ENCODE measurements around the gene SHISA5.
A peak's percentile ranks its signal among the peaks of the same experiment; 100 is the strongest.
"Not testable (repeated sequence)": the region's sequence is repeated elsewhere in the genome, so short reads cannot be mapped to it uniquely, and the experiment has no call there.

Gene SHISA5

GRCh38 chr3:48475188-48475587 is 28.8 kb downstream of the SHISA5 start:
- DNase-seq: no peak

DNA sequence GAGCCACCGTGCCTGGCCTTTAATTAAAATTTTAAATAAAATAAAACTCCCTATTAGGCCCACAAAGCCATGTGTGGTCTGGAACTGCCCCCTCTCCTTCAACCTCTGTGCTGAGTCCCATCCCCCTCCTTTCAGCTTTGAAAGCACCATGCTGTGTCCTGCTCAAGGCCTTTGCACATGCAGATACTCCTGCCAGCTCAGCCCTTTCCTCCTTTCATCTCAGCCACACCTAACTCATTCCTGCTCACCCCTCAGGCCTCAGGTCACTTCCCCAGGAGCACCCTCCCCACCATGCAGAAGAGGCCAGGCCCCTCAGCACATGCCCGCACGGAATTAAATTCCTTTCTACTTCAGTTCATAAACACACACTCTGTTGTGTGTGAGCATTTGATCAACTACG is 29.4 kb downstream of the SHISA5 start:
- no peak for DNase-seq

- DNase-seq: not testable (repeated sequence)
Measured at GRCh38 chr3:48474031-48474430, 29.9 kb downstream of the SHISA5 start.

GRCh38 chr3:48473617-48473952 is 30.4 kb downstream of the SHISA5 start:
- DNase-seq: no peak

- peak; percentile 76 for DNase-seq
Measured at GRCh38 chr3:48472923-48473616, 30.9 kb downstream of the SHISA5 start.

DNA sequence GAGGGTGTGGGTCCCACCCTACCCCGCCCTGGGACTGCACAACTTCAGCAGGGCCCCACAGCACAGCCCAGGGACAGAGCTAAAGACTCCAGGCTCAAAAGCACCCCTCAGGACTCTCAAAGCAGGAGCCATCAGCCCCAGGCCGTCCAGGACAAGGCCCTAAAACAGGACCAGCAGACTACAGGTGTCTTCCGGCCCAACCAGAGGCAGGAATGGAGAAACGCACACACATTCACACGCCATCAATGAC is 31.4 kb downstream of the SHISA5 start:
- DNase-seq: no peak

DNA sequence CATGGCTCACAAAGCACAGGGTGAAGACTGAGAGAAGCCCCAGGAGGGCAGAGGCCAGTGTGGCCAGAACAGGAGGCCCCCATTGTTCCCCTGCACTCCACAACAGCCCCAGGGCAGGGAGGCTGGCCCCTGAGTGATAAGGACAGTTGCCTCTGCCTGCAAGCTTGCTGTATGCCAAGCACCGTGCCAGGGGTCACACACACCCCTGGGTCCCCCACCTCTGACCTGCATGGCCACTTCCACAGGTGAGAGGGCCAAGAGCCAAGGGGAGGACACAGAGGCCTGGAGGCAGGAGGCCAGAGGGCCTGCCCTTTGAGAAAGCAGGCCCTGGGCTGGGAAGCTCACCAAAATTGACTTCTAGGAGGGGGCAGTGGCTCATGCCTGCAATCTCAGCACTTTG is 33.7 kb downstream of the SHISA5 start:
- DNase-seq: no peak

DNA sequence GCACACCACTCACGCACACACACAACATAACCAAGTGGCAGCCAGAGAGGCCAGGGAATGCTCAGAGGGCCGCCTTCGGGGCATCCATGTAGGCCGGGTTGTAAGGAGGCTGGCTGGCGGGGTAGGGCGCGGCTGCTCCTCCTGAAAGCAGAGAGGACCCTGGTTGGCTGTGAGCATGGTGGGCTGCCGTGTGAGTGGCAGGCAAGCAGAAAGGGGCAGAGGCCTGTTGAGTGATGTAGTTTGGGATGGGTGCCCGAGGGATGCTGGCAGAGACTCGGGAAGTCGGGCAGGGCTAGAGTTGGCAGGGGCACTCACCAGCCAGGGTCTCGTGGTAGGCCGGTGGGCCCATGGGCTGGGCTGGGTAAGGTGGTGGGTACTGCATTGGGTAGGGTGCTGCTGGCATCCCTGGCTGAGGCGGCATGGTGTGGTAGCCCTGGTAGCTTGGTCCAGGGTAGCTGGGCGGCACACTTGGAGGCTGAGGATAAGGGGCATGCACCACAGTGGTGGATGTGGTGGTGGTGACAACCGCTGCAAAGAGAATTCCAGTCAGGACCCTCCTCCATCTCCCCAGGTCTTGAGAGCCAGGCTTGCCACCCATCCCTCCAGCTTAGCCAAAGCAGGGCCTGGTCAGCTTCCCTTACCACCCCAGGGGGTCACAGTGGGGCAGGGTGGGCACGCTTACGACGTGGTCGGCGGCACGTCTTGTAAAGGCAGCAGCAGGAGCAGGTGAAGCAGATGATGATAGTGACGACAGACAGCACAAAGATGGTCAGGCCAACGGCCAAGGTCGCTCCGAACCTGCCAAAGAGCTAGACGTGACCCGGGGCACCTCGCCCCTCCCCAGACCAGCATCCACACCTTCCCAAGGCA is 34.7 kb downstream of the SHISA5 start:
- DNase-seq: no peak

- no peak for DNase-seq
Measured at GRCh38 chr3:48468329-48468731, 35.6 kb downstream of the SHISA5 start.

- DNase-seq: no peak
Measured at GRCh38 chr3:48467473-48468267, 36.3 kb downstream of the SHISA5 start.

DNA sequence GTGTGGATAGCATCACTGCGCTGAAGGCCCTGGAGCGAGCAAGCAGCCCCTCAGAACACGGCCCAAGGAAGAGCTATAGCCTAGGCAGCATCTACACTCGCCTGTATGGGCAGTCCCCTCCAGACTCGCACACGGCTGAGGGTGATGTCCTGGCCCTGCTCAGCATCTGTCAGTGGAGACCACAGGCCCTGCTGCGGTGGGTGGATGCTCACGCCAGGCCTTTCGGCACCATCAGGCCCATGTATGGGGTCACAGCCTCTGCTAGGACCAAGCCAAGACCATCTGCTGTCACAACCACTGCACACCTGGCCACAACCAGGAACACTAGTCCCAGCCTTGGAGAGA is 36.9 kb downstream of the SHISA5 start:
- DNase-seq: no peak

DNA sequence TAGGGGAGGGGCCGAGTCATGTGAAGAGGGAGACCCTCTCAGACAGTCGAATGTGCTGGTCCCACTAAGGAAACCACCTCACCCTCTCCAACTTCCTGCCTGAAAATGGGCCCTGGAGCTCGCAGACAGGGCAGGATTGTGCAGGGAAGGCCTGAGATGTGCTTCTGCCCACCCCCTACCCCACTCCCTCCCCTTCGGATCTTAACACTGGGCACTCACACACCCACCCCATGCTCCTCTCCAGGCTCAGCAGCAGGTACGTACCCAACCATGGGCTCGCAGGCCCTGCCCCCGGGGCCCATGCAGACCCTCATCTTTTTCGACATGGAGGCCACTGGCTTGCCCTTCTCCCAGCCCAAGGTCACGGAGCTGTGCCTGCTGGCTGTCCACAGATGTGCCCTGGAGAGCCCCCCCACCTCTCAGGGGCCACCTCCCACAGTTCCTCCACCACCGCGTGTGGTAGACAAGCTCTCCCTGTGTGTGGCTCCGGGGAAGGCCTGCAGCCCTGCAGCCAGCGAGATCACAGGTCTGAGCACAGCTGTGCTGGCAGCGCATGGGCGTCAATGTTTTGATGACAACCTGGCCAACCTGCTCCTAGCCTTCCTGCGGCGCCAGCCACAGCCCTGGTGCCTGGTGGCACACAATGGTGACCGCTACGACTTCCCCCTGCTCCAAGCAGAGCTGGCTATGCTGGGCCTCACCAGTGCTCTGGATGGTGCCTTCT is 37.4 kb downstream of the SHISA5 start:
- DNase-seq: no peak

DNA sequence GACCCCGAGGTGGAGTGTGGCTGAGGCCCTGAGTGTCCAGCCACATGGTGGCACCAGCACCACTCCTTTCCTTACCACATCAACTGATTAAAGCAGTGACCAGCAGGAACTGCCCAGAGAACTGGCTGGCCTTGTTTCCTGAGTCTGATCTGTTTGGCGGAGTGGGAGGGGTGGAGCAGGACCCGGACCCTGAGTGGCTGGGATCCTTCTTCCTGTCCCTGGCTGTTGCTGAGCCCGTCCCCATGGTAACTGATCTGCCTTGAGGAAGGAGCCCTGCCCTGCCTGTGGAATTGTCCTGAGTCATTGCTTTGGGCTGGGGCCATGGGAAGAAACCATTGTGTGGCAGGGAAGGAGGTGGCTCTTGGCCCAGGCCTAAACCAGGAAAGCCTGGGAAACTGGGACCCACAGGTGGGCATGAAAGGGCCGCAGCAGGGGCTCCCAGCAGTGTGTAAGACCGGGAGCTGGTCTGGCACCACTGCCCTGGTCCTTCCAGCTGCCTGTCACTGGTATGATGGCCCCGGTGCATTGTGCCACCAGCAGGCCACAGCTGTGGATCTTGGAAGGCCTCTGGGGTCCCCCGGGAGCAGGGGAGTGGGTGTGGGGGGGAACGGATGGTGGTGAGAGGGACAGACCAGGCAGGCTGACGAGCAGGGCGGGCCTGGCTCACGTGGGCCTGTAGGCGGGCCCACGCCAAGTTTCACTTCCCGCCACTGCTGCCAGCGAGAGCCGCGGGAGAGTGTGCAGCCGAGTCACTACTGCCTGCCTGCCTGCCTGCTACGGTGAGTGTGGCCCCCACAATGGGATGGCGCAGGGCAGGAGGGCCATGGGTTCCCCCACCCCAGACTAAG is 38.2 kb downstream of the SHISA5 start:
- DNase-seq: peak; percentile 85

- no peak for DNase-seq
Measured at GRCh38 chr3:48465237-48465530, 38.8 kb downstream of the SHISA5 start.

DNA sequence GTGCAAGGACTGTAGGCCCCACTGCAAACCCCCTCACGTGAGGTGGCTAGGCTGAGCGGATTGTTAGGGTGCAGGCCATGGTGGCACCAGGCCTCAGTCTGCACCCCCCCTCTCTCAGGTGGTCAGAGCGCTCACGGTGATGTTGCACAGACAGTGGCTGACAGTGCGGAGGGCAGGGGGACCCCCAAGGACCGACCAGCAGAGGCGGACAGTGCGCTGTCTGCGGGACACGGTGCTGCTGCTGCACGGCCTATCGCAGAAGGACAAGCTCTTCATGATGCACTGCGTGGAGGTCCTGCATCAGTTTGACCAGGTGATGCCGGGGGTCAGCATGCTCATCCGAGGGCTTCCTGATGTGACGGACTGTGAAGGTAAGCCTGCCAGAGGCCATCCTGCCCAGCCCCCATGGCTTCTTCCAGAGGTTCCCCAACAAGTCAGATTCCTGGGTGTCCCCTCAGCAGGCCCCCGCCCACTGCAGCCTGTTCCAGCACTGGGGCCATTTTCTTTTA is 39.2 kb downstream of the SHISA5 start:
- no peak for DNase-seq

DNA sequence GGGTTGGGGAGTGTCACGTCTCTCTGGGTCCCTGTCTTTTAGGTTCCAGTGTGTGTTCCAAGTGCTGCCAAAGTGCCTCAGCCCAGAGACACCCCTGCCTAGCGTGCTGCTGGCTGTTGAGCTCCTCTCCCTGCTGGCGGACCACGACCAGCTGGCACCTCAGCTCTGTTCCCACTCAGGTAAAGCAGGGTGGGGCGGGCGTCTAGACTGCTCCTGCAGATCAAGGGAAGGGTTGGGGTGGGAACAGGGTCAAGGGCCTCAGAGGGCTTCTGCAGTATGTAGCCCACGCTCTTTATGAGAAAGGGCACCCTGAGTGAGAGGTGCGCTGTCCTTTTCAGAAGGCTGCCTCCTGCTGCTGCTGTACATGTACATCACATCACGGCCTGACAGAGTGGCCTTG is 40.3 kb downstream of the SHISA5 start:
- no peak for DNase-seq

DNA sequence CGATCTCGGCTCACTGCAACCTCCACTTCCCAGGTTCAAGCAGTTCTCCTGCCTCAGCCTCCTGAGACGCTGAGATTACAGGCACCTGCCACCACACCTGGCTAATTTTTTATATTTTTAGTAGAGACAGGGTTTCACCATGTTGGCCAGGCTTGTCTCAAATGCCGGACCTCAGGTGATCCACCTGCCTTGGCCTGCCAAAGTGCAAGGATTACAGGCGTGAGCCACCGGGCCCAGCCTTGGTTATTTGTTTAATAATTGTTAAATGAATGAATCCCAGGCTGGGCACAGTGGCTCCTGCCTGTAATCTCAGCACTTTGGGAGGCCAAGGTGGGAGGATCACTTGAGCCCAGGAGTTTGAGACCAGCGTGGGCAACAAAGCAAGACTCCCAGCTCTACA is 42.2 kb downstream of the SHISA5 start:
- DNase-seq: not testable (repeated sequence)

- no peak for DNase-seq
Measured at GRCh38 chr3:48460517-48460902, 43.5 kb downstream of the SHISA5 start.

DNA sequence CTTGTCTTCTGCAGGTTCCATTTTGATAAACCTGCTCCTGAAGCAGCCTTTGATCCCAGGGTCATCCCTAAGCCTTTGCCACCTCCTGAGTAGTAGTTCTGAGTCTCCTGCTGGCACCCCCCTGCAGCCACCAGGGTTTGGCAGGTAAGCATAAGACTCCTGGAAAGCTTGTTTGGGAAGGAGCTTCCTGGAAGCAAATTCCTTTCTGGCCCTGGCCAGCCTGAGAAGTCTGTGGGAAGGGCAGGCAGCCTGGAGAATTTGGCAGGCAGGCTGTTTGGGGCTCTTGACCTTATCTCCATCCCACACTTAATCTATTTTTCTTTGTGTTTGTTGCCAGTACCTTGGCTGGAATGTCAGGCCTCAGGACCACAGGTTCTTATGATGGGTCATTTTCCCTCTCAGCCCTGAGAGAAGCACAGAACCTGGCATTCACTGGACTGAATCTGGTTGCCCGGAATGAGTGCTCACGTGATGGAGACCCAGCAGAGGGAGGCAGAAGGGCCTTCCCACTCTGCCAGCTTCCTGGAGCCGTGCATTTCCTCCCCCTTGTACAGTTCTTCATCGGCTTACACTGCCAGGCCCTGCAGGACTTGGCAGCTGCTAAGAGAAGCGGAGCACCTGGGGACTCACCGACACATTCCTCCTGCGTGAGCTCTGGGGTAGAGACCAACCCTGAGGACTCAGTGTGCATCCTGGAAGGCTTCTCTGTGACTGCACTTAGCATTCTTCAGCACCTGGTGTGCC is 44.0 kb downstream of the SHISA5 start:
- DNase-seq: no peak

- DNase-seq: no peak
Measured at GRCh38 chr3:48459331-48459730, 44.6 kb downstream of the SHISA5 start.

- DNase-seq: no peak
Measured at GRCh38 chr3:48456456-48456855, 47.5 kb downstream of the SHISA5 start.

GRCh38 chr3:48451270-48451669 is 52.7 kb downstream of the SHISA5 start:
- DNase-seq: no peak
